ENCODE results near the gene TMEM255A.

DNA sequence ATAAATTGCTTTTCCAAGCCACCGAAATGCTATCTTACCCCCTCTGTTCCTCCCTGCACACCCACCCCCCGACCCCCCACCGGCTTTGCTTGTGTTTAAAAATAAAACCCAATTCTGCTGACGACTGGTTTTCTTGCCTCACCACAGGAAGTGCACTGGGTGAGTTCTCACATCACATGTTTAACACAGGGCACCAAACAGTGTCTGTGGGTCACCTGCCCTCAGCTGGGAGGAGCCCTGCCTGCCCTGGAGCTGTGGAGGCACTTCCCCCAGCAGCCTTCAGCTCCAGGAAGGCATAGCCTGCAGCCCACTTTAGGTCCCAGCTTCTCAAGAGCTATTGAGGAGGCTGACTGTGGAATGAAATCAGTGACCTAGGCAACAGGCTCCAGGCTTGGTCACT is 8.8 kb downstream of the TMEM255A start:
- TF ChIP-seq POLR2A (IDR thresholded peaks at IDR 0.05) (no peak), POLR2AphosphoS5 (IDR thresholded peaks at IDR 0.05) (no peak), EP300 (IDR thresholded peaks at IDR 0.05) (no peak)
- TF ChIP-seq, protein P1, sequence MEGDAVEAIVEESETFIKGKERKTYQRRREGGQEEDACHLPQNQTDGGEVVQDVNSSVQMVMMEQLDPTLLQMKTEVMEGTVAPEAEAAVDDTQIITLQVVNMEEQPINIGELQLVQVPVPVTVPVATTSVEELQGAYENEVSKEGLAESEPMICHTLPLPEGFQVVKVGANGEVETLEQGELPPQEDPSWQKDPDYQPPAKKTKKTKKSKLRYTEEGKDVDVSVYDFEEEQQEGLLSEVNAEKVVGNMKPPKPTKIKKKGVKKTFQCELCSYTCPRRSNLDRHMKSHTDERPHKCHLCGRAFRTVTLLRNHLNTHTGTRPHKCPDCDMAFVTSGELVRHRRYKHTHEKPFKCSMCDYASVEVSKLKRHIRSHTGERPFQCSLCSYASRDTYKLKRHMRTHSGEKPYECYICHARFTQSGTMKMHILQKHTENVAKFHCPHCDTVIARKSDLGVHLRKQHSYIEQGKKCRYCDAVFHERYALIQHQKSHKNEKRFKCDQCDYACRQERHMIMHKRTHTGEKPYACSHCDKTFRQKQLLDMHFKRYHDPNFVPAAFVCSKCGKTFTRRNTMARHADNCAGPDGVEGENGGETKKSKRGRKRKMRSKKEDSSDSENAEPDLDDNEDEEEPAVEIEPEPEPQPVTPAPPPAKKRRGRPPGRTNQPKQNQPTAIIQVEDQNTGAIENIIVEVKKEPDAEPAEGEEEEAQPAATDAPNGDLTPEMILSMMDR (IDR thresholded peaks at IDR 0.05) = no peak
